UCSD-AML1 (cell line): ENCODE measurements around the gene ATF7.

ENCODE experiments used
- DNase-seq: peaks from one replicate; lab custom pipeline; 2025; ENCODE audit not compliant: unreplicated experiment; lab: John Stamatoyannopoulos, UW

ATF7 gene

DNA sequence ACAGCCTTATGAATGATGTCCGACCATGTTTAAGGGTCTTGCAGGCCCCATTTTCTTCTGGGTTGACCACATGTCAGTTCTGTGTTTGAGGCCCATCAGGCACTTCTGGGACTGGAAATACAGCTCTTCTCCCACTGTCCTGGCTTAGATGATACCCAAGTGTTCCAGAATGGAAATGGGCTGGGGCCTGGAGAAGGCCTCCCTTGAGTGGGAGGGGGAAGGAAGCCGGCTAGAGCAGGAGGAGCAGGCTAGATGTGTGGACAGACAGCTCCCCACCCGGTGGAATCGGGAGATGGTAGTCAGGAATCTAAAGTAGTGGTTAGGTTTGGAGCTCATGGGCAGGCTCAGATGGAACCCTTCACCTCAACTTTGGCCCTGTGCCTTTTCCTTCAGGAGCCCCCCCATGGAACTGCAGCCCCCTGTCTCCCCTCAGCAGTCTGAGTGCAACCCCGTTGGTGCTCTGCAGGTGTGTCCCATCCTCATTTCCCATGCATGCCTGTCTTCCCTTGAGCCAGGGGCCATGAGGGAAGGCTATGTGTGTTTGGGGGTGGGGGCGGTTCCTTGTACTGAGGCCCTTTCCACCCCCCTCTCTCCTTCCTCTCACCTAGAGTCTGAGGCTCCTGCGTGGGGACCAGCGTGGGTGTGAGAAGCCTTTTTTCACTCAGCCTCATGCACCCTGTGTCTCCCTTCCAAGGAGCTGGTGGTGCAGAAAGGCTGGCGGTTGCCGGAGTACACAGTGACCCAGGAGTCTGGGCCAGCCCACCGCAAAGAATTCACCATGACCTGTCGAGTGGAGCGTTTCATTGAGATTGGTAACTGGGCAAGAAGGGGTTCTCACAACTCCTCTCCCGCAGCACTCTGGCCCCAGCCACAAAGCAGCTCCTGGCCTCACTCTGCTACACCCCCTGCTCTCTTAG is 121.9 kb downstream of the ATF7 start:
- DNase-seq = no peak

DNA sequence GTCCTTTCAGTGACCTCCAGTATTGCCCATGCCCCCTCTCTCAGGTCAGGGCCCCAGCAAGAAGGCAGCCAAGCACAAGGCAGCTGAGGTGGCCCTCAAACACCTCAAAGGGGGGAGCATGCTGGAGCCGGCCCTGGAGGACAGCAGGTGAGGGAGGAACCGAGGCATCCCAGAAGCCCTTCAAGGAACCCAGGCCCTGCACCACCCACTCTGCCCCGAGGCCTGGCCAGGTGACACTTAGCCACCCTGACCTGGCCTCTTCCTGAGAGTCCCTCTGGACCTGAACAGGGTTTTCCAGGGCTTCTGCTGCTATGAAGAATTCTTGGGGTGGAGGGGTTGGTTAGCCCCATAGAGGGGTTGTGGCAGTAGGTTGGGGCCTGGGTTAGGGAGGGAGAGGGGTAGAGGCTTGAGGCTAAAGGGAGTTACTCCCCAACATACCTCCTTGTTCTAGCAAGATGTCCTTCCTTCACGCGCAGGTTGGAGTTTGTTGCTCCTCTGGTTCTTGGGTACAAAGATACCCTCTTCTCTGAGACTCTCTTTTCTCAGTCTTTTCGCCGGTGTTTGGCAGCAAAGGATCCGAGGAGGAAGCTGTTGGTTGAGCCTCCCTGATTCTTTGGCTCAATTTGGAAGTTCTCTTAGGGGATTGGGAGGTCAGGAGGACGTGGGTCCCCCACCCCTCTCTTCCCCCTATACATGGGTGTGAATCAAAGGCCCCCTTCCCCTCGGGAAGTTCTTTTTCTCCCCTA is 123.0 kb downstream of the ATF7 start:
- DNase-seq = no peak

DNA sequence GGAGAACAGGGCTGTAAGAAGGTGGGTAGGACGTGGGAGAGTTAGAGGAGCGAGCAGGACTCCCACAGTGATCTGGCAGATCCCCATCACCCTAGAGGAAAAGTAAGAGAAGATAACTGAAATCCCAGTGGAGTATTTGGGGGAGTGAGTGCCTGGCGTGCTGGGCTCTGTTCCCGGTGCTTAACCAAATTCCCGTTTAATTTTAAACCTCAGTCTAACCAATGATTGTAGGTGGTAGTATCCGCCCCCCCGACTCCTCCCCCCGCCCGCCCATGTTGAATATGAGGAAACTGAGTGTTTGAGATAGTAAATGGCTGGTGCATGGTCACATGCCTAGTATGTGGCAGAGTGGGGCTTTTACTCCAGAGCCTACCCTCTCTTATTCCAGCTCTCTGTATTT is 123.9 kb downstream of the ATF7 start:
- DNase-seq = no peak

DNA sequence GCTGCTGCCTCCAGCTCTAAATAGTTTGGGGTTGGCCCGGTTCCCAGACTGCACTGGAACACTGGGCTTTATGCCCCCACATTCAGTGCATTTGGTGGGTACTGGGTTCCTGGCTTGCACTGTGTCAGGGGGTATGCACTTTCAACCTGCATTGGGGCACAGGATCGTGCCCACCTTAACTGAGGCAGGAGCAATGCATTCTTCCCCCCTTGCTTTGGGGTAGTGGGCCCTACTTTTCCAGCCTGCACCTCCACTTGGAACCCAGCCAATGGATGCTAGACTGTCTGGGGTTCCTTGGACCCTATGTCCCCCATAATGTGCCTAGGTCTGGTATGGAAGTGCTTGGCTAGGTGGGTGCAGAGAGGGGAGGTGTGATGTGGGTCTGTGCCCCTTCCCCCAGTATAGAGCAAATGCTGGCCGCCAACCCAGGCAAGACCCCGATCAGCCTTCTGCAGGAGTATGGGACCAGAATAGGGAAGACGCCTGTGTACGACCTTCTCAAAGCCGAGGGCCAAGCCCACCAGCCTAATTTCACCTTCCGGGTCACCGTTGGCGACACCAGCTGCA is 124.5 kb downstream of the ATF7 start:
- DNase-seq = no peak

DNA sequence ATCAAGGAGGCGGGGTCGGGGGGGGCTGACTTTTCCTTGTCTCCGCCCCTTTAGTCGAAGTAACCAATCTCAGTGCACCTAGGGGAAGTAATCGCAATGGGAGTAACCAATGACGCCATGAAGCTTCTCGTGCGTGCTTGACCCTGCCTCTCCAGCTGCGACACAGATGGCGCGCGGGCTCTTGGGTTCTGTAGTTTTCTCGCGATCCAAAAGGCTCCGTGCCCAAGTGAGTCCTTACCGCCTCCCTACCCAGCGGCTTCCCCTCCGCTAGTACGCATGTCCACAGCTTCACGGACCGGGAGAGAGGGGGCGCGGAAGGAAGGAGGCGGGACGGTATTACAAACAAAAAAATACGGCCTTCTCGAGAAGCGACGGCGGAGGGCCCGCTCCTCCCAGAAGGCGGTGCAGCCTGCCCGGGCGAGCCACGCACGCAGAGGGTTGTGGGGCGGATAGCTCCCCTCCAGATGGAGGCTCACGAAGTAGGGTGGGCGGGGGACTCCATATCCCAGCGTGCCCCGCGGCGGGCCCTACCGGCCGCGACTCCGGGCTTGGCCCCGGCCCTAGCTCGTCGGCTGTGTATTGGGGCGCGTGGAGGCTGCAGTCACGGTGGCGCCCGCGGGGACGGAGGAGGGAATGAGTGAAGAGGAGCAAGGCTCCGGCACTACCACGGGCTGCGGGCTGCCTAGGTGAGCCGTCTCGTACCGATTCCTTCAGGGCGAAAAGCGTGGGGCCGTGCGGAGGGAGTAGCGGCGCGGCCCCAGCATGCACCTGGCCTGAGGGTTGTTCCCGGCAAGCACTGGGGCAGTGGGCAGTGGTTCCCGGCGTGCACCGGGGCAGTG is 125.2 kb downstream of the ATF7 start, which contains the start of gene TARBP2:
TSS of gene TARBP2 (plus strand) at position 508 of the 839 bp plus-strand sequence. CDS start at position 634, 126 bp downstream.
- peak; percentile 98 for DNase-seq

DNA sequence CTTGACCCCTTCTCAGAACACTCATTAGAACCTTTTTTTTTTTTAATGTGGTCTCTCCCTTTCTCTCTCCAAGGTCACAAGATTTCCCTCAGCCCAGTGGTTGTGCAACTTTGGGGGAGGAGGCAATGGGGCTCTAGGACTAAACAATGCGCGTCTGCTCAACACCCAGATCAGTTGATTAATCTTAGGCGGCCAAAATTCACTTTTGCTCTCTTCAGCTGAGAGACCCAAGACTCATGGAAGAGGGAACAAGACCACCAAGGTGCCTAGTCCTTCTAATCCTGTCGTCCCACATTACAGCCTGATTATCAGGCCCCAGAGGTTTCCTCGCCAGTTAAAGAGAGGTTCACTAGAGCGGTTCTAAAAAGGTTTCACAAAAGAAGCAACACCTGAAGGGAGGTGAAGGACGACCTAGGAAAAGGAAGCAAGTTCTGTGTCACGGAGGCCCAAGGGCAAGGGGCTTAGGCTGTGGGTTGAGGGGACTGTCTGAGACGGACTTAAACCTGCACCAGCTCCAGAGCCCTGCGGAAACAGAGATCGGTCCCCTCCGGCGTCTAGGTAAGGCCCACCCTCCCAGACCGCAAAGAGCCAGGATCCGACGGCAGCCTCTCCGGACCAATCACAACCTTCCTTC is 125.9 kb downstream of the ATF7 start:
- no peak for DNase-seq

DNA sequence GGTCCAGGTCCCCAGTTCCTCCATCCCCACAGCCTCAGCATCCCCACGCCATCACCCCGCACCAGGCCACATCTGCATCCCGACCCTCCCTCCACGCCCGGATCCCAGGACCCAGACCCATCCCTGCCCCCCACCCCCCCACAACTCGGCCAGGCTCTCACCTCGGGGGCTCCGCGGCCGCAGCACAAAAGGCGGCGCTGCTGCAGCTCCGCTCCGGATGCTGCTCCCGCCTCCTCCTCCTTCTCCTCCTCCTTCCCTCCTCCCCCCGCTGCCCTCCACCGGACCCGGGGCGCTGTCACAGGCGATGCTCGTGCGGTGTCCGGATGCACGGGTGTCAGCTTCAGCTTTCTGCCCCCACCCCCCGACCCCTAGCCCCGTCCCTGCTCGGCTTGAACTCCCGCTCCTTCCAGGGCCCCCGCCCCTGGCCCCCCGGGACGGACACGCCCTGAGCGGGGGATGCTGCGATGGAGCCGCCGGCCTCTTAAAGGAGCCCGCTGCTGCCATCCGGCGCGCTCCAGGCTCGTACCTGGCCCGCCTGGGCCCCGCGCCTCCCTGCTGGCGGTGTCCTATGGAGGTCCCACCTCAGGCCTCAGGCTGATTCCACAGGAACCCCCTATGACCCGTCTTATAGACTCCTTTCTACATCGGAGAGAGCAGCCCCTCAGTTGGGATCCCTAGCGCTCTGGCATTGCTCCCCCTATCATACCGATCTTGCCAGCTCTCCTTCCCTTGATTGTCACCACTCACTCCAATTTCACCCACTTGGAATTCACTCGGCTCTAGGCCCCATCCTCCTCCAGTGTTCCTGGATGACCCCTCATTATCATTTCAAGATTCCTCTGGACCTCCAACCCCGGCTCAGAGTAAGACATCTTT is 126.7 kb downstream of the ATF7 start, which contains the start of gene MAP3K12:
TSS of gene MAP3K12 (minus strand) at position 193 of the 876 bp plus-strand sequence. CDS start 12,067 bp downstream, outside the sequence.
- peak; percentile 67 for DNase-seq

DNA sequence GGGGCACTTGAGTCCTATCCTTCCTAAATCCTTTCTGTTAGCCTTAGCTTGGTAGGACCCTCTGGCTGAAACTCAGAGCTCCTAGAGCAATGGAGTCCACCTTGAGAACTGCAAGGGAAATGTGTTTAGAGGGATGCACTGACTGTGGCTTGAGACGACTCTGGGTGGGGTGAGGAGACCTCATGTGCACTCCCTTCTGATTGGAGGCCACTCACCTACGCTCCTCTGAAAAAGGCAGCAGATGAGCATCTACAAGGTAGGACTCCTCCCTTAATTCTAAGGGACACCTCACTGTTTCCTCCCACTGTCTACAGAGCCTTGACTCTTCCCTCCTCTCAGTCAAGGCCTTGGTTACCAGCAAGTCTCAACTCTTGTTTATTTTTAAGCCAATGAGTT is 127.9 kb downstream of the ATF7 start:
- no peak for DNase-seq

DNA sequence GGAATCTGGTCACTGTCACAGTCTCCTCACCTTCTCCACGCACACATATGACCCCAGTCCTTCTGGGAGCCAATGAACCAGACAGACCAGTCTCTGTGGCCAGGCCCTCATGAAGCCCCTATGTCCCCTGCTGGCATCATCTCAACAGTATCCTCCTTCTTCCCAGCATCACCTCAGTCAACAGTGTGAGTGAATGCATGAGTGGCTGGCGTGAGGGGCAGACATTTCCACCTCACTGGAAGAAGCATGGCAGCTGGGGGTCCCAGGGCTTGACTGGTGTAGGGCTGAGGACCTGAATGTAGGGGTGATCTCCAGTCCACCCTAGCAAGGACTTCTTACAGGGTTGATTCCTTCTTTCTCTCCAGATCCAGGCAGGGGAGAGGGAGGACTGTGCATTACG is 128.7 kb downstream of the ATF7 start:
- no peak for DNase-seq

DNA sequence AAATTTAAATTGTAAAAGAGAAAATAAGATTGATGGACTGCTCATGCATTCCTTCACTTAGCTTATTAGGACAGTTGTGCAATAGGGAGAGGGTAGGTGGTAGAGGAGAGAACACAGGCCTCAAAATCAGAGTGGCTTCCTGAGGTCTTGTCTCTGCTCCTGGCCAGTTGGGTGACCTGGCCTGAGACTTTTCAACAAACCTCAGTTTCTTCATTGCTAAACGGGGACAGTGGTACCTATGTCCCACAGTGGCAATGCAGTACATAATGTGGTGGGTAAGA is 129.5 kb downstream of the ATF7 start:
- DNase-seq = no peak

DNA sequence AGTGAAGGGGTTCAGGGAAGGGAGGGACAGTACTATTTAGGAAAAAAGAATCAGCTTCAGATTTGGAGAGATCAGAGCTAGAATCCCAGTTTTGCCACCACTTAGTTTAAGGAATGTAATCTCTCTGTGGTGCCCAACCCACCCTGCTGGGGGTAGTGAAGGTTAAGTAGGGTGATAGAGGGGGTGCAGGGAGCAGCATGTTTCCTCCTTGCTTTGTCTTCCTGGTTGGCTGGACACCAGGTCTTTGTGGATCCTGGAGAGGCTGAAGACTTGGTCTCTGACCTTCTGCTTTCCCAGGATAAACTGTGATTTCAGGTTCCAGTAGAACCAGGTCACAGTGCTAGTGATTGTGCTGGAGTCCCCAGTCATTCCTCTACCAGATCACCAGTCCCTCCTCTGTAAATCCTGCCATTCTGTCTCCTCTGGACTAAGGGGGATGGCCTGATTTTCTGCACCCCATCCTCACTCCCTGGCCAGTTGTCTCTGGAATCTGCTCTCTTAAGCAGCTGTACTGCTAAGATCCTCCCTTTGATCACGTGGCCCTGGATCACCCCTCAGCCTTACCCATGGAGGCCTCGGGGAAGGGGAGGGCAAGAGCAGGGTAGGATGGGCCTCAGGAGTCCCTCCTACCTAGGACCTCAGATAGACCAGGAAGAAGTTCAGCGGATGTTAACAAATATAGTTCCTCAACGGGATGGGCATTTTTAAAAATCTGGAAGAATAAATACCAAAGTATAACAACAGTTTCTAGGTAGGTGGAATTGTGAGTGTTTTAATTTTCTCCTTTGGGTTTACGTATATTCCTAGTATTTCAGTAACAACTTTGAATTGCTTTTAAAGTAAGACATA is 130.1 kb downstream of the ATF7 start:
- peak; percentile 51 for DNase-seq

DNA sequence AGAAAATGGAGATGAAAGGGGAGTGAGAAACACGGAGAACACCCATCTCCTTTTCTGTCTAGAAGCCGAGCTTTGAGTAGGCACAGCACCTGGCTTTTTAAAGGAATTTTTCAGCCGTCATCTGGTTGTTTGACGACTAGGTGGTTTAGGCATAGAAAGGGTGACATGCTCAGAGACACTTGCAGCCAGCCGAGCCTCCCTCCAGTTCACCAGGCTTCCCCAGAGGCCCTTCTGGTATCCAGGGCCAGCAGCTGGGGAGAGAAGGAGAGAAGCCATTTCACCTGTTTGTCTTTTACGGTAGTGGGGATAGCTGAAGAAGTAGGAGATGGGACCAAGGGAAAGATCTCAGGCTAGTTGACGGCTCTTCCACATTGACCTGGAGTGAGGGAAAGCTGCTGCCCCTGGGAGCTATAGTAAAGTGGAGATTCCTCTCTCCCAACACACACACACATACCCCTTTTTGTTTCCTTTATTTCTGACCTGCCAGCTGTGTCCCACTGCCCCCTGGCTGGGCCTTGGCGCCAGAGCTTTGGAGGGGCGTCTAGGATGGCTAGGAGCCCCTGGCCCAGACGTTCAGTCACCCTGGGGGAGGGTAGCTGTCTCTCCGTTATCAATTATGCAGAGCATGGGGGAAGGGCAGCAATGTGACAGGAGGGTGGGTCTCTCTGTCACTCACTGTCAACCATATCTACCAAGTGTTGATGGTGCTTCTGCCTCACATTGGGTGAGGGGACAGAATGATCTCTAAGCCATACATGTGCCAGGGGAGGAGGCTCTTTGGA is 132.4 kb downstream of the ATF7 start:
- DNase-seq = no peak

DNA sequence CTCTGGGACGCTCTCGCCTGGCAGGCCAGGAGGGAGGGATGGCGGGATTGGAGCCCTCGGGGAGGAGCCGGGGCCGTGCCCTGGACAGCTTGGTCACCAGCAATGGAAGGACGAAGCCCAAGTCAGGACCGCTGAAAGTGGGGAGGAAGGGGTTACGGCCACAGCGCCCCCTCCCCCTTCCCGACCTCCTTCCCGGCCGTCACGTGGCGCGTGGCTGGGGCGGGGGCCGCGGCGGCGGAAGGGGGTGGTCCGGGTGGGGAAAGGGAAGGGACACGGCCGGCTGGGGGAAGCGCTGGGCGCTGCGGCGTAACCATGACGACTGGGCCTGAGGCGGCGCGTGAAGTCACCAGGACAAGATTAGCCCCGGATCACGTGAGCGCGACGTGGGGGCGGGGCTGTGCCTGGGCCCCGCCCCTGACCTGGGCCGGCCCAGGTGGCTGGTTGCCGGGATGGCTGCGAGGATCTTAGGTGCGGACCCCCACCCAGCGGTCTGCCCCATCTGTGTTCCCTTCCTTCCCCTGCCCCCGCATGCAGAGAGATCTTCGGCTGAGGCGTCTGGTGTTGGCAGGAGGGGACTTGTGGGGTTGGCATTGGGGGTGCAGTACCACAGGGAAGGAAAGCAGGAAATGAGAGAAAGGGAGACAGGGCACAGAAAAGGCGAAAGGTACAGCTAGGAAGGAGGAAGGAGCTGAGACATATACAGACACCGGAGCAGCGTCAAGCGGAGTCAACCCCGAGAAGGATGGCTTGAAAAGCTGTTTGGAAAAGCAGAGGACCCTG is 133.2 kb downstream of the ATF7 start:
- peak; percentile 93 for DNase-seq

DNA sequence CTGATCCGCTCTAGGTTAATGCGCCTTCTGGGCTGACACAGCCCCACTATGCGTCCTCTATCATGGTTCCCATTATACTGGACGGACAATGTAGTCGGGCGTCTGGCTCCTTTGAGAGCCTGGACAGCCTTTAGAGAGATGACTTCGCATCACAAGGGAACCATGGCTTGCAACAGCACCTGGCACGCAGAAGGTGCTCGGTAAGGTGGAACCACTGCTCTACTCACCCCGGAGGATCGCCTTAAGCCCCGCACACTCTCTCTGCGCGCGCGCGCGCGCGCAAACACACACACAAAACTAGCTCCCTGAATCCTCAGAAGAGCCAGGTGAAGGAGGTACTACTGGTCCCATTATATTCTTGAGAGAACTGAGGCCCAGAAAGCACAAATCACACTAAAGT is 134.0 kb downstream of the ATF7 start:
- no peak for DNase-seq

DNA sequence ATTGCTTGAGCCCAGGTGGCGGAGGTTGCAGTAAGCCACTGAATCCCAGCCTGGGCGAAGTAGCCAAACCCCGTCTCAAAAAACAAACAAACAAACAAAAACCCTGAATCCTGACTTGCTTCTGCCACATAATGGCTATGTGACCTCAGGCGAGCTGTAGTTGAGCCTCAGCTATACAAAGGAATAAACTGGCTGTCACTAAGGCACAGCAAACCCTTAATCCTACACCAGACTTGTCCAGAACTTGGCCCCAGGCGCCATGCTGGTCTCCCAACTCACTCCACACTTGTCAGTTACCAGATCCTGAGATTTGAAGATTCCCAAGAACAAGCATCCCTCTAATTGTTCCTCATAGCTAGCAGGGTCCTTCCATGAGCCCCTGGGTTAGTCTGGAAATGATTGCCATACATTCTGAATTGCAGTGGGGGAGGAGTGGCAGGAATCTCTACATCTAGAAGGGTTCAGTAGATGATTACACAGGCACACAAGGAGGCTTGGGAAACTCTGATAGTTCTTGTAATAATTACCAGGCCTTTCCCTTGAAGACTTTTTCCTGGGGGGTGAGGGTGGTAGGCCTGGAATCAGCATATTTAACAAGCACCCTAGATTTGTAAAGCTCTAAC is 136.8 kb downstream of the ATF7 start:
- DNase-seq = no peak

DNA sequence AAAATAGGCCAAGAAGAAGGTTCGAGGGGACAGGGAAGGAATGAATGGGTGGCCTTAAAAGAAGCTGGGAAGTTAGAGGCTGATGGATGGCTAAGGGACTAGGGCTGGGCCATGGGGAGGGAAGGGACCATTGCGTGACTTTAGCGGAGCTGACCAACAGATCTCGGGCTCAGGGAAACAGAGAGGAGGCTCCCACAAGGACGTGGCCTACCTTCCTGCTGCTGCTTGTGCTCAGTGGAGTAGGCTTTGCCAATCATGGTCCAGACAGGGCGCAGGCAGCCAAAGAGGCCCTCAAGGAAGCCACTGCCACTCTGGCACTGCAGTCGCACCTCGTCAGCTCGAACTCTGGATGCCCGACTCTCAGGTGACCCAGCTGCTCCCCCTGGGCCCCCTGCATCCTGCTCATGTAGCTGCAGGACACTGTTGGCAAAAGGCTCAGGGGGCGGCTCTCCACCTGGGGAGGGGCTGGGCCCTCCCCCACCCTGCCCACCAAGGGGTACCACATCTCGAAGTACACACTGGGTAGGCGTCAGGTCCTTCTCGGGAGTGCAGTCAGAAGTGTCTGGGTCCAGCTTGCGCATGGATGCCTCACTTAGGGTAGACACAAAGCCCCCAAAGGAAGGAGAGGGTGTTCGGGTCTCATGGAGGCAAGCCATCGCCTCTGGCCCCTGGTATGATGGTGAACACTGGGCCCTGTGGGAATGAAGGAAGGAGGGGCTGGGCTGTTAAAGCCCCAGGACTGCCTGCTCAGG is 139.3 kb downstream of the ATF7 start:
- no peak for DNase-seq
